ENCODE measurements around the gene HEXA.
A peak's percentile ranks its signal among the peaks of the same experiment; 100 is the strongest.

The HEXA gene

DNA sequence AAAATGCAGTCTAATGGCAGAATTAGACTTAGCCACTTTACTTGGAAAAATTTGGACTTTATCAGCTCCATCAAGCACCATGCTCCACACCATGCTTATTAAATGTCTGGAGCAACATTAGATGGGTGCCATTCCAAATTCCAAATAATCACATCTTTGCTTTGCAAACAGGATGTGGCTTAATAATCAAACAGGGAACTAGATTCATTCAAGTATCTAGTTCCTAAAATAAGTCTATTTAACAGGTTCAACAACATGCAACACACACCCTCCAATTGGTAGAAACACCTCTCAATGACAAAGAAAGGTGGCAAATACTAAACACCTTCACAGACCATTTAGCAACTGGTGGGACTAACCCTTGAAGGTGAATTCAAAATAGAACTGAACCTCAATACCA, 3.5 kb downstream of the HEXA start:
- DNase-seq: no peak

DNA sequence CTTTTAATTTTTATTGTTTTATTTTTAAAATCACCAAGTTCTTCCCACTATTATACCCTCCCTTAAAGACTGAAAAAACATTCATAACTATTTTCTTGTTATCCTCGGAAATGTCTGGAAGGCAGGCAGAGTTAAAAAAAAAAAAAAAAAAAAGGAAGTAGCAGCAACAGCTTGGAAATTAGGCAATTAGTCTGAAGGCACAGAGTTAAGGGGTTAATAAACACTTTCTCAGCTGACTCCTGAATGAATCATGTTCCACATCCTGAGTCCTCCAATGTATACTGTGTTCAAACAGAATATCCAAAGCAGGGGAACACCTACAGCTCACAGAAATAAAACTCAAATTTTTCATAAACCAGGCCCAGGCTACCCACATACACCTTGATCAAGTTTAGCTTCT, 5.8 kb downstream of the HEXA start:
- DNase-seq: no peak

- DNase-seq: no peak
Observed at GRCh38 chr15:72368899-72369298, 6.9 kb downstream of the HEXA start.

- DNase-seq: no peak
Observed at GRCh38 chr15:72368325-72368724, 7.5 kb downstream of the HEXA start.

- no peak for DNase-seq
Observed at GRCh38 chr15:72365844-72366243, 10.0 kb downstream of the HEXA start.

- DNase-seq: no peak
Observed at GRCh38 chr15:72361176-72361575, 14.6 kb downstream of the HEXA start.

DNA sequence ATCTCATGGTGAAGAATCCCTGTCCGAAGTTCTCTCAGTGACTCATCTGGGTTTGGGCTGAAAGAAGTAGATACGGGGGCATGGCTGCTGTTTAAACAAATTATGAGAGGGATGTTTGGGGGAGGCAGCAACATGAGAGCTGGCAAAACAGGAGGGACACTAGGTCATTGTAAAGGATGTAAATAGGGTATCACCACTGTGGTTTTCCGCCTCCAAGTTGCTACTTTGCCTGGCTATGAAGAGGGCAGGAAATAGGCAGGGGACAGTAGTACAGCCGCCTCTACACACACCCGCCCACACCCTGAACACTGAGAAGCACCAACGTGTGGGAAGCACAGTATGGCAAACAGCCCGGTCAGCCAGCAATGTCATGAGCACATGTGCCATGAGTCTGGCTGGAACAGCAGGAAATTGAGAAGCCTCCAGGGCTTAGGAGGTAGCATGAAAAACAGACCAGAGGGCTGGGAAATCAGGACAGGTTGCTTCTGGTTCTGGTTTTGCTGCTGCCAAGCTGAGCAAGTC, 17.1 kb downstream of the HEXA start:
- no peak for DNase-seq

- no peak for DNase-seq
Observed at GRCh38 chr15:72358121-72358520, 17.7 kb downstream of the HEXA start.

GRCh38 chr15:72354496-72354895, 21.3 kb downstream of the HEXA start:
- no peak for DNase-seq

GRCh38 chr15:72353266-72353665, 22.5 kb downstream of the HEXA start:
- DNase-seq: no peak

DNA sequence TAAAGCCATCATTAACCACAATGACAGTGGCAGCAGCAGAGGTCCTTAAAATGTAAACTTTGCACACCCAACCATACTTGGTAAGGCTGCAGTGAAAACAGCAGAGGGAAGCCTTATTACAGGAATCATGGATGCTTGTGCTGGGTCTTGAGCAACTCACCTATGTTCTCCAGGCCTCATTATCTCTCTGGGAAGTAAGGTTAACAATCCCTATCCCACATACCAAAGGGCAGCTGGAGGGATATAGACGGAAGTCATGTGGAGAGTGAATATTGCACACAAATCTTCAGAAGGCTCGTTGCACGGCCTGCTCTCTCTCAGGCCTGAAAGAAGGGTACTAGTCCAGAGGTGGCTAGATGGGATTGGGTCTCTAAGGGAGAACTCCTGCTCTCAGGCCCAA, 30.0 kb downstream of the HEXA start:
- DNase-seq: no peak

DNA sequence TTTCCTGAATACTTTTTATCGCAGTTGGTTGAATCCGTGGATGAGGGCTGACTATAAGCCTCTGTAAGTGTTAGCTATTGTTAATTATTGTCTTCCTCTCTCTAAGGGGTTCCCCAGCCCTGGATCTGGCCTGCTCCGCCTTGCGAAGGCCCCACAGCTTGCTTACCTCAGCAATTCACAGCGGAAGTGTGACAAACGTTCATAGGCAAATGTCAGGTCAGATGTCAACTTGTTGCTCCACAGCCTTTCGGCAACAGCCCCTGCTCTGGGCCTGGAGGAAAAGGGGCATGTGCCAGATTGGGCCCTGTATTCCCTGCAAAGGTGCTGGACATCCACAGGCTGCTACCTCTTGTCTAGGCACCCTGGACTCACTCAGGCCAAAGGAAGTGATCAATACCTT, 30.5 kb downstream of the HEXA start:
- no peak for DNase-seq

DNA sequence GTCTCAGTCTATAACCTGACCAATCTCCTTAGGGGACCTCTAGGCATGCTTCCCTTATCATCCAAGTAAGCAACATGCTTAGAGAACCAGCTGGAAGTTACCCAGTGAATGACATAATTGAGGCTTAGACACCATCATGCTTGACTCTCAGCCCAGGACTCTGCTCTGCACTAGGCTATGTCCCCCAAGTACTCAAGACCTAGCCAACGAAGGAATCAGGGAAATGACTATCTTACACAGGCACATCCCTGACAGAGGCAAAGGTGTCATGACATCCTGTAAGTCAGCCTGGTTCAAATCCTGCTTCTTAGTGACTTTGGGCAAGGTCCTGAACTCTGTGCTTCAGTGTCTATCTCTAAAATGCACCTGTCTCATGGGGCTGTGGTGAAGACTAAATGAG, 31.2 kb downstream of the HEXA start:
- DNase-seq: no peak

DNA sequence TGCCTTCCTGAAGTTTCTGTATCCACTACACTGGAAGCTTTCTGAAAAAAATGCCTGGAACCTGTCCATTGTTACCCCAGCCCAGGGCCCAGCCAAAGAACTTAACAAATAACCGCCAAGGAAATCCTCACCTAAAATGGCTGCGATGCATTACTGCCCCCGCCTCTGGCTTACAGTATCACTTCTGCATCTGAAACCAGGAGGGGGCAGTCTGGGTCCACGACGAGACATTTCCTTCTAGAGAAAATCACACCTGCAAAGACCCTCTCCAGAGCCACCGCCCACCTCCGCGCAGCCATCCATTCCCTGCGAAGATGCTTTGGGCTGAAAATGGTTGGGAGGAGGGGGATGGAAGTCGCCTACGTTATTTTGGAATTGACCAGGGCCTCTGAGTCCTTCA, 33.4 kb downstream of the HEXA start:
- peak; percentile 23 for DNase-seq

GRCh38 chr15:72341361-72341760, 34.5 kb downstream of the HEXA start:
- no peak for DNase-seq

DNA sequence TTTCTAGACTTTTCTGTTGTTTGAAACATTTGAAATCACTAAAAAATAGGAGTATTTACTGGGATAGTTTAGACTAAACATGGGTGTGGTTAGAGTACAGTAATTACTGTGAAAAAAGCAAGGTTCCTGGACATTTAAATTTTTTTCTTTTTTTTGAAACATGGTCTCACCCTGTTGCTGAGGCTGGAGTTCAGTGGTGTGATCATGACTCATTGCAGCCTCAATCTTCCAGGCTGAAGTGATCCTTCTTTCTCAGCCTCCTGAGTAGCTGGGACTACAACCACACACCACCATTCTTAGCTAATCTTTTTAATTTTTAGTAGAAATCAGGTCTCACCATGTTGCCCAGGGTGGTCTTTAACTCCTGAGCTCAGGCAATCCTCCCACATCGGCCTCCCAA, 35.4 kb downstream of the HEXA start:
- no peak for DNase-seq

GRCh38 chr15:72339777-72340177, 36.0 kb downstream of the HEXA start:
- DNase-seq: no peak

- no peak for DNase-seq
Observed at GRCh38 chr15:72338617-72339321, 37.0 kb downstream of the HEXA start.

- no peak for DNase-seq
Observed at GRCh38 chr15:72338148-72338547, 37.7 kb downstream of the HEXA start.

GRCh38 chr15:72334842-72335241, 41.0 kb downstream of the HEXA start:
- no peak for DNase-seq

DNA sequence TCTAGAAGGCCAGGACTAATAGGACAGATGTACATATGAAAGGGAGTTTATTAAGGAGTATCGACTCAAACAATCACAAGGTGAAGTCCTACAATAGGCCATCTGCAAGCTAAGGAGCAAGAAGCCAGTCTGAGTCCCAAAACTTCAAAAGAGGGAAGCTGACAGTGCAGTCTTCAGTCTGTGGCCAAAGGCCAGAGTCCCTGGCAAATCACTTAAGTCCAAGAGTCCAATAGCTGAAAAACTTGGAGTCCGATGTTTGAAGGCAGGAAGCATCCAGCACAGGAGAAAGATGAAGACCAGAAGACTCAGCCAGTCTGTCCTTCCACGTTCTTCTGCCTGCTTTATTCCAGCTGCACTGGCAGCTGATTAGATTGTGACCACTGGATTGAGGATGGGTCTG, 44.8 kb downstream of the HEXA start:
- DNase-seq: no peak

GRCh38 chr15:72323752-72324151, 52.1 kb downstream of the HEXA start:
- no peak for DNase-seq

GRCh38 chr15:72319985-72320671, 55.7 kb downstream of the HEXA start, which contains the start of gene CELF6:
Gene CELF6 (minus strand): TSS chr15:72320157. CDS start chr15:72319874, 283 bp downstream.
- DNase-seq: peak; percentile 55

GRCh38 chr15:72319360-72319984, 56.3 kb downstream of the HEXA start:
- DNase-seq: peak; percentile 9

Measured in activated CD4-positive, alpha-beta T cell treated with anti-CD3 and anti-CD28 coated beads for 1 hour (primary cell).